ENCODE measurements around the gene RASD1.

The RASD1 gene

DNA sequence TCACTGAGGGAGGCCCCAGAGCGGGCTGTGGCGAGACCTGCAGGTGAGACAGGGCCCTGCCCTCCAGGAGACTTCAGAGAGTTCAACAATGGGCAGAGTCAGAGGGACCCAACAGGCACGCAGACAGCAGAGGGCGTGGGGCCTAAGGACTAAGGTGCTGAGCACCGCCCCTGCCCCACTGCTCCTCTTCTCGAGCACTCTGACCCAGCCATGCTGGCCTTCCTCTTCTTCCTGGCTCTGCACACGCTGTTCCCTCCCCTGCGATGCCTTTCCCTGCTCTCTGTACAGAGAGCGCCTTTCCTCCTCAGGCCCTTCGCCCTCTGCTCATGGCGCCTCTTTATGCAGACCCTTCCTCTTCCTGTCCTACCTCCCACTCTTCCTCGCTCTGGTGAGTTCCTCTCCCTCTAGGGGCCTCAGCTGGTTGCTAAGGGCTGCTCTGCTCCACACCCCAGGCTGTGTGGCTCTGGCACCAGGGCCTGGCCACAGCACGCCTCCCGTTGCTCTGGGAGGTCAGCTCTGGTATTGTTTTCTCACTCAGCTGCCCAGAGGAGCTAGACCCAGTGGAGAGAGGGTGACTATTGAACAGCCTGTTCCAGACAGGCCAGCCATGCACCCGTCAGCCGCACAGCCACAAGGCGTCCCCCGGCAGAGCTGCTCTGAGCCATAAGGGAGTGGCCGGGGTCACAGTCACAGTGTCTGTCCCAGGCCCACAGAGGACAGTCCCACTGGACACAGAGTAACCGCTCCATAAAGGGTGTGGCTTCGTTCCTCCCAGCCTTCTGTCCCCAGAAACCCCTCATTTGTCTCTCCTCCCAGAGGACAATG, 13.6 kb upstream of the RASD1 start:
- DNase-seq: no peak

DNA sequence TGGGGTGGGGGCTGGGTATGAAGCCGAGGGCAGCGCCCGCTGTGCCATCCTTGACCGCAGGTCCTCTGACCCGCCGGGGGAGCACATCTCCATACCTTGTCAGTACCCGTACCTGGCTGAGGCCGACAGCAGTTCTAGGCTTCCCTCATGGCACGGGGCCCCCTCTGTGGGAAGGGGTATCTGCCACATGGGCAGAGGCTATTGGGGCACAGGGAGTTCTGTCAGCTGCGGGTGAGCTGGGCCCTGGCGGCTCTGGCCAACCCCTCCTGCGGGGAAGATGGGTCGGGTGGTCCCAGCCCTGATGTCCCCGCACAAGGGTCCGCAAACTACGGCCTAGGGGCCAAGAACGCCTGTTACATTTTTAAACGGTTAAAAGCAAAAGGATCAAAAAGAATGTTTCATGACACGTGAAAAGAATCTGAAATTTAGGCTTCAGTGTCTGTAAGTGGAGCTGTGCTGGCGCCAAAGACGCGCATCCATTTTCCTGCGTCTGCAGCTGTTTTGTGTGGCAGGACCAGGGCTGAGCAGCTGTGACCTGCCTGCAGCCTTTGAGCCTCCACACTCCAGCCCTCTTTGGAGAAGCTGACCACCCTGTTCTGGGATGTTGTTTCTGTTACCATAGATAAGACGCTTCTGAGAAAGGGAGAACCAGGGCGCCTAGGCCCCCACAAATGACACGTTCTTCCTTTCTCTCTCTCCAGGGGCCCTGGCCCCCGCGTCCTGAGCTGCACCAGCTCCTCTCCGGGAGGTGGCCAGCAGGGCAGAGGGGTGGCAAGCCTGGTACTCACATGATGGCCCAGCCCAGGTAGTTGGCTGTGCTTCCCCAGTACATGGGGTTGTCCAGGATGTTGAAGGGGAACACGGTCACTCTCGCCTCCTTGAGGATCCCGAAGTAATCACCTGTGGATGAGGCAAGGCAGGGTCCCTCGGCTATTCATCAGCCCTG, 12.7 kb upstream of the RASD1 start:
- no peak for DNase-seq

DNA sequence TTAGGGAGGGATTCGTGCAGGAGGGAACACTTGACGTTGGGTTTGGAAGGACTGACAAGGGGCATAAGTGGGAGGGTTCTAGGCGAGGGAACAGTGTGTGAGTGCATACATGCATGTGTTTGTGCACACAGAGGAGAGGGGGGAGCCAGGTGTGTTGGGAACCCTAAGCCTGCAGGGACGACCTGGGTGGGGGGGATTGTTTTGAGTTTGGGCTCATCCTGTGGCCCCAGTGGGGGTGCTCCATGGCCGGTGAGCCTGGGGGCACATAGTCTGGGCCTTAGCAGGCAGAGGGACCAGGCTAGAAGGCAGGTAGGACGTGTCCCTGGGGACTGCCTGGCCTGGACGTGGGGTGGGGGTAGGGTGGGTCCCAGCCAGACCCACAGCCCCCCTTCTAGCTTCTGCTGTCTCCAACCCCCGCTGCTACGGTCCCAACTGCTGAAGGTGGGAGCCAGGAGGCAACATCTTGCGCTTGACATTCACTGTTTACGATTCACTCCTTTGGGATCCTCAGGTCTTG, 11.9 kb upstream of the RASD1 start:
- DNase-seq: no peak

DNA sequence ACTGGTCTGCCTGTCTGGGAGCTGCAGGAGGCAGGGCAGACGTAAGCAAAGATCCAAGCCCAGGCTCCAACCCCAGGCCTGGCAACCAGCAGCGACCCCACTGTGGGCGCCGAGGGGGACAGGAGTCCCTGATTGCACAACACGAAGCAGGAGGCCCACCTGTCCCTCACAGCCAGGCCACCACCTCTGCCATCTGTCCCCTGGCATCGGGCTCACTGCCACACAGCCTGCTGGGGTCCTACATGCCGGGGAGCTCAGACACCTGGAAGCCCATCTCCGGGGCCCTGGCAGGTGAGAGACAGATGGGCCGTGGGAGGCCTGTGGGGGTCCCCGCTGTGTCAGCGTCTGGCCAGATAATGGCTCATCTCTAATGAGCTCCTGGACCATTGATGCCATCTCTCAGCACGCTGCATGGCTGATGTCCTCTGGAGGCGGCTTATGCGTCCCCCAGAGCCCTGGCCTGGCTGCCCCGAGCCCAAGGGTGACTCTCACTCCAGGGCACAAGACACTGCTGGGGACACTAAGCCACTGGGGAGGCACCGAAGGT, 11.3 kb upstream of the RASD1 start:
- no peak for DNase-seq

DNA sequence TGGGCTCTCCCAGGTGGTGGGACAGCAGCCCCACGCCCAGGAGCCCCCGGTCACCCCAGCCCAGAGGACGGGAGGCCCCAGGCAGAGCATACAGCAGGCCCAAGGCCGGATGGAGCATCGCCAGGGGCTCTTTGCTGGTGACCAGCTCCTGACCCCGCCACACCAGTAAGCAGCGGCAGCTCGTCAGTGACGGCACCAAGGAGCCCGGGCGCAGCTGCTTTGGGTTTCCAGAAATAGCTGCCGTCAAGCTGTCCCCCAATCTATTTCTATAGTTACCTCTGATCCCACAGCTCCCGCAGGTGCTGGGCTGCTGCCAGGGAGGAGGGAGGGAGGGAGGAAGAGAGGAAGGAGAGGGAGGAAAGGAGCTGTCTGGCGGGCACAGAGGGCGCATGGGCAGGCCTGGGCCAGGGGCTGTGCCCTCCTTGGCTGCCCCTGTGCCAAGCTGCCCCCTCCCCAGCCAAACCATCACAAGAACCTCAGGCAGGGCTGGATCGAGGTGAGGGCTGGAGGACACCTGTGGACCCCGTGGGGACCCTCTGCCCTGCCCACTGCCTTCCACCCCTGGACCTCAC, 10.8 kb upstream of the RASD1 start:
- no peak for DNase-seq

DNA sequence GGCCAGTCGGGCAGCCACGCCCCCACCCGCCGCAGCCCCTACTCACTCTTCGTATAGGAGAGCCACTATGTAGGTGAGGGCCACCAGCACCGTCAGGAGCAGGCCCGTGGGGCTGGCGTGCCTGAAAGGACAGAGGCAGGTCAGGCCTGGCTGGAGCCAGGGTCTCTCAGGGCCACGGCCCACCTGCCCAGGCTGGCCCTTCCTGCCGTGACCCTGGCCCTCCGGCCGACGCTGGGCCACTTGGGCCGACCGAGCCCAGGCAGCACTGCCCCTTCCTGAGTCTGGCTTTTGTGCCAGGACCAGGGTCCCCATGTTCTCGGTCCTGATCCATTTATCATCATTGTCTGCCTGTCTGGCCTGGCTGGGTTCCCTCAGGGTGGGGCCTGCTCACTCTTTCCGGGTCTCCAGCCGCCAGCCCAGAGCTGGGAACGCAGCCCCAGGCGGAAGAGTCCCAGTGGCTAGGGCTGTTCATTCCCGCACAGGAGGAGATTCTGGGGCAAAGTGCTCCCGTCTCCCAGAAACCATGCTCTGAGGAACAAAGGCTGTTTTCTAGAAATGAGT, 10.1 kb upstream of the RASD1 start:
- no peak for DNase-seq

DNA sequence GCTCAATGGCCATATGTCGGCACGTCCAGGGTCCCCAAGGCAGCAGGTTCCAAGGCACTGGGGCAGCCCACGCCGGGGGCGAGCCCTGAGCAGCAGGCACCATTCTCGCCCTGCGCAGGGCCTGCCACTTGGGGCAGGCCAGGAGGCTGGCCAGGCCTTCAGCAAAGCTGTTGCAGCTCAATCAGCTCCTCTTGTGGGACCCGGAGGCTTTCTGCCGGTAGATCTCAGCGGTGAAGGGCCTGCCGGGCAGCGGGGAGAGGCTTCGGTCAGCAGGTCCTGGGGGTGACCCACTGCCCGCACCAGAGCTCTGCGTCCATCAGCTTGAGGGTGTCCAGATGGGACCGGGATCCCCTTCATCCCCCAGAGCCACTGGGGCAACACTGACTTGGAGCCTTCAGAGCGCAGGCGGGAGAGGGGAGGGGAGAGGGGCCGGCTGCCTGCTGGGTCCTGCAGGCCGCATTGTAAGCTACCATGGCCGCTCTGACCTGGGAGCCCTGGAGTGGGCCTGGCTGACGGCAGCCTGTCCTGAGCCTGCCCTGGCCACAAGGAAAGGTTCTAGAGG, 9.5 kb upstream of the RASD1 start:
- DNase-seq: no peak

DNA sequence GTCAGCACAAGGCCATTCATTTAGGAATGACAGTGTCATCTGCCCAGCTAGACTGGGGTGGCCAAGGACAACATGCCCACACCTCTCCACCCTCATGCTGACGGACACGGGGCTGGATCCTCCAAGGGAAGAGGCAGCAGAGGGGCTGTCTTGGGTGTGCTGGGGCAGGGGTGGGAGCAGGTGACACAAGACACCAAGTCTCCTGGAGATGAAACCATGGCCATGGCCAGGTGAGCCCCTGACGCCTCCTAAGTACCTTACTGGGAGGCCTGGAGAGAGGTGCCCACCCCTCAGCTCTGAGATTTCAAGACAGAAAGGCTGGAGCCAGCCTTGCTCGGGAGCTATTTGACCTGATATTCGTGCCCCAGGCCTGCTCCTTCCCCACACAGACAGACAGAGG, 9.0 kb upstream of the RASD1 start:
- no peak for DNase-seq

DNA sequence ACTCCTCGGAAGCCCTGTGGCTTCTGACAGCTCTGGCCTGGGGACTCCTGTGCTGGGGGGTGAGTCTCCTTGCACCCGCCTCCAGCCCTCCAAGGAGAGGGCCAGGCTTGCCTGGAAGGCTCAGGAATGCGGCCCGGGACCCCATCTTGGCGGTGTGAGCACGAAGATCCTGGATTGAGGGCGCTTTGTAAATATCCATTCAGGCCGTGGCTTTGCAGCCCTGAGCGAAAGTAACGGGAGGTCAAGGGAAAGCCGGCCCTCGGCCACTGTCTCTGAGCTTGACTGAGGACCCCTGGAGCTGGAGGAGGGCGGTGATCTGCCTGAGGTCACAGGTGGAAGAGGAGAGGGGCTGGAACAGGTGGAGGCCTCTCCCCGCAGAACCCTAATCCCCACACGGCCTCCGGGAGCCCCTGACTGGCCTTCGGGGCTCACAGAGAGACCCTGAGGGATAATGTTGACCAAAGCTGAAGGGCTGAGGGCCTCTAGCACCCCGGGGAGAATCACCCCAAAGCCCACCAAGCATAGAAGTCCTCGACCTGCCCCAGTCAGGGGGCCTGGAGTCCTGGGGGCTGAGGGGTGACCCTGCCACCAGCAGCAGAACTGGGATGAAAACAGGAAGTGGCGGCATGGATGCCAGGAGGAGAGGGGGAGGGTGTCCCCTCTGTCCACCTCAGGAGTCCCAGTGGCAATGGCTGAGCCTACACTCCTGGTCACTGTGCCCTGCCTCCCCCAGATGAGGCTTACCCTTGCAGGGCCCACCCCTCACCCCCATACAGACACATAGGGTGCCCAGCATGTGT, 8.3 kb upstream of the RASD1 start:
- no peak for DNase-seq

DNA sequence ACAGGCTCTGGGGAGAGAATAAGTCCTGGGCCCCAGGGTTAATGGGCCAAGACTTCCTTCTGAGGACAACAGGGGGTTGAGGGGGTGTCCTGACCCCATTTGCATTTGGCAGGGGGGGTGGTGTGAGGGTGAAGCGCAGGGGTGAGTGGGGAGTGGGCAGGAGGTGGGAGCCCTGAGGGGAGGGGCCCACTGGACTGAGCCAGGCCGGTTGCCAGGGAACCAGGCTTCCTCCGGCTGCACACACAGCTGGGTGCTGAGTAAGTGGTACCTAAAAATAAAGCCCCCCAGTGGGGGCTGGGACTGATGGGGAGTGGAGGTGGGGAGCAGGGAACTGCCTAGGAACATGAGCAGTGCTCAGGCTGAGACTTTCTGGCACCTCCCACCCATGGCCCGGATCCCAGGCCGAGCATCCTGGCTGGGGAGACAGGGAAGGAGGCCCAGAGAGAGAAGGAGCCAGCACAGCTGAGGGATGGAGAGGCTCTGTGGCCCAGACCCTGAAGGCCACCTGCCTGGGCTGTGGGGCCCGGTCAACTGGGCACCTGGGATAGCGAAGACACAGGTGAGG, 7.5 kb upstream of the RASD1 start:
- no peak for DNase-seq

DNA sequence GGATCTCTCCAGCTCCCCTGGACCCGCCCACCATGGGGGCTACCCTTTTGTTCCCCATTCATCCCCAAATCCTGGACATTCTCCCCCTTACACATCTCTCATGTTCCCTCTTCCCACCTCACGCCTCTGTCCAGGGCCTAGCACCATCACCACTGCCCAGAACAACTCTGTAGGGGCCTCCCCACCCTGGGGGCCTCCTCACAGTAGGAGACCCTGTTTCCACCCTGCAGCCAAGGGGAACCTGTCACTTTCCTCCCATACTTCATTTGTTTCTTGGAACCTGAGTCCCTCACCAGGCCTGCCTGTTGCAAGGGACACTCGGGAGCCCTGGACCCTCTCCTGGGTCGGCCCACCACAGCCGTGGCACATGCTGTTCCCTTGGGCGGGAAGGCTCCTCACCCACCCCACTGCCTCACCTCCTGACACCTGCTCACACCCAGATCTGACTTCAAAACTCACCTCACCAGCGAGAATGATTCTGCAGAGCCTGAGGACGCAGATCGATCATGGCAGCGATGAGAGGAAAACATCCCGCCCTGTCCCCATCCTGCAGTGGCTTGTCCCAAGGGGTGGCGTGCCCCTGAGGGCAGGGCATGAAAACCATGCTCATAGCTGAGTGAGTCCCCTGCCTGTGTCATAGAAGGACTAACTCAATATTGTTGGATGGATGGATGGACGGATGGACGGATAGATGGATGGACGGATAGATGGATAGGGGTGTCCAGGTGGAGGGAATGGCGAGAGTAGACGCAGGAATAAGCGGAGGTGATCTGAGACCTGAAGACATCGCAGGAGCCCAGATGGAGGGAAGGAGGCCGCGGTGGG, 6.8 kb upstream of the RASD1 start:
- no peak for DNase-seq

DNA sequence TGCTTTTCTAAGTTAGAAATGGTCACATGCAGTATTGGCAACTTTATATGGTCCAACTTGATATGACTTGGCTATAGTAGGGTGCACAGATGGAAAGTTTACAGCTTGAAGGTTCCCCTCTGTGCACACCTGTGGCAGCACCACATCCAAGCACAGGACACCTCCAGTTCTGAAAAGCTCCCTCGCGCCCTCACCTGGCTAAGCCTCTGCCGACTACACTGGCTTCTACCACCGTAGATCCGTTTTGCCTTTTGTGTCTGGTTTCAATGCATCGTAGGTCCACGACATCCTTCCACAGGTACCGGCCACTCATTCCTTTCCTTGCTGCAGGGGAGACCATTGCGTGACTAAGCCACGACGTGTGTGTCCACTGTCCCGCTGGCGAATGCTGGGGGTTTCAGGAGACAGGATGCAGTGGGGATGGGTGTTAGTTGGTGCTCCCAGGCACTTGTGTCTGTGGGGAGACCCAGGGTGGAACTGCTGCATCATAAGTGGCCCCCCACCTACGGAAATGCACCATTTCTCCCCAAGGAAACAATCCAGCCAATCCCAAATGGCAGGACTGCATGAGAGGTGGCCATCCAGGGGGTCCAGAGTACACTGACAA, 4.9 kb upstream of the RASD1 start:
- no peak for DNase-seq

DNA sequence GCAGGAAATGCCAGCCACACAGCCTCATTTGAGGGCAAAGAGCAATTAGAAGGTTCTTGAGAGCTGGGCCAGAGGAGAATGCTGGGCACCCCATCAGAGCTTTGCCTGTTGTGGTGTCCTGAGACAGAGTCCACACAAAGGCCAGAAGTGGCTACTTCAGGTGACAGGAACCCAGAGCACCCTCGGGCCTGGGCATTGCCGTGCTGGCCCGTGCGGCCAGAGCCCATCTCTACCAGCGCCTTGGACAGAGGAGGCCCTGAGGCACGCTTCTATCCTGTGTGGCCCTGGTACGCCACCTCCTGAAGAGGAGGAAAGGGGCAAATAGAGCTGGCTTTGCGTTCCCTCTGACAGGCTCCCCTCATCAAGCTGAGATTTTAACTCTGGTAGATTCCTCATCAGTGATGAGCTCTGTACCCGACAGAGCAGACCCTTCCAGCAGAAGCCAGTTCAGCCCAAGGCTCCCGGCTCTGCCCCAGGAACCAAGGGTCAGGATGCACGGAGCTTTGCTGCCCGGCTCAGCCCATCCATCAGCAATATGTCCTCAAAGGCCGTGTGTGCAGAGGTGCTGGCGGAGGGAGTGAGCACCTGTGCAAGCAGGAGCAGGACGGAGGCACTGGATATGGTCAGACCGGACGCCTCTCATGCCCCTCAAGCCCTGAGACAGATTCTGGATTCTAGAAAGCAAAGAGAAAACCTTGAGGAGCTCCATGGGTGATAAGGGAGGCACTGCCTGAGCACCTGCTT, 3.4 kb upstream of the RASD1 start:
- no peak for DNase-seq

DNA sequence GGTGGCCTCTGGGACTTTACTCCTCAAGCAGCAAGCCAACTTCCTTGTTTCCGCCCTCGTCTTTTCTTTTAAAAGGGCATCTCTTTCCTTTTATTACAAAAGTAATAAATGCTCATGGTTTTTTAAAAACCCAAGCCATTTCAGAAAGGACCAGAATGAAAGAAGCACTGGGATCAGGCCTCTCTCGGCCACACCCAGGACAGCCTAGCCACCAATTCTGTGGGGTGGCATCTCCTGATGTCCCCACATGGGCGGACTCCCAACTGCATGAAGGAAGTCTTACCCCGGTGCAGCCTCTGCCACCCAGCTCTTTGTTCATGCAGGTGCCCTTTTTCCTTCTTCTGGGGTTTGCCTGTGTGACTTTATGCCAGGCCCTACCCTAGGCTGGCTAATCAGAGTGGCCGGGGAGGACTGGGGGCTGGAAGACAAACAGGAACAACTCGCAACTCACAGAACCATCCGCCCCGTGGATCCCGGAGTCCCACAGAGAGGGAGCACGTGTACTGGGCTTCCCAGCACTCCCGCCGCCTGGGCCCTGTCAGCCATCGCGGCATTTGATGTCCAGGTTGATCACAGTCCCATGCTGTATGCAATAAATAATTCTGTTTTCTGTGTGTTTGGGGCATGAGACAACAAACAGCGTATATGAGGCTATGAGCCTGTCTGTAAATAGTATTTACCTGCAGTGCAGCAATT, 2.6 kb upstream of the RASD1 start:
- DNase-seq: no peak

DNA sequence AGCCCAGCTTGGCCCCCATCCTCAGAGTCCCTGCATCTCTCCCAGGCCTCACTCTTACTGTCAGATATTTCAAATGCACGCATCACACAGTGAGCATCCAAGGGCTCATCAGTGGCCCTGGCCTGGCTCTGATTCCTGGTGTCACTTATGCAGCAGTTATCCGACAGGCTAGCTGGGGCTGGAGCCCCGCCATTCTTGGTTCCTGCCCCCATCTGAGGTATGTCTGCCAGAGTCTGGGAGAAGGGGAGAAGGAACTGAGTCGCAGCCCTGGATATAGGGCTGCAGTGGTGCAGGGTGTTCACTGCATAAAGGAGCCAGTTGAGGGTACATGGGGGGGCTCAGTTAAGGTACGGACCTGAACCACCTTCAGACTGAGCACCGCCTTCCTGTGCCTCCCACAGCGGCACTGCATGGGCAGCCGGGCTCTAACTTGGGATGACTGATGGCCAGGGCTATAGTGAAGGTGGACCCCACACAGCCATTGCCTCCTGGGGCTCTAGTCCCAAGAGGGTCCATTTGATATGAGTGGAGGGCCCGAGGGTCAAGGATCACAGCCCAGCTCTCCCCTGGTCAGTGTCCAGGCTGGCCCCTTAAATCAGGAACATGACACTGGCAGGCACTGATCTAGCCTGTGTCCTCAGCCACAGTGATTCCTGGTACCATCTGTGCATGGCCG, 1.8 kb upstream of the RASD1 start:
- DNase-seq: no peak

DNA sequence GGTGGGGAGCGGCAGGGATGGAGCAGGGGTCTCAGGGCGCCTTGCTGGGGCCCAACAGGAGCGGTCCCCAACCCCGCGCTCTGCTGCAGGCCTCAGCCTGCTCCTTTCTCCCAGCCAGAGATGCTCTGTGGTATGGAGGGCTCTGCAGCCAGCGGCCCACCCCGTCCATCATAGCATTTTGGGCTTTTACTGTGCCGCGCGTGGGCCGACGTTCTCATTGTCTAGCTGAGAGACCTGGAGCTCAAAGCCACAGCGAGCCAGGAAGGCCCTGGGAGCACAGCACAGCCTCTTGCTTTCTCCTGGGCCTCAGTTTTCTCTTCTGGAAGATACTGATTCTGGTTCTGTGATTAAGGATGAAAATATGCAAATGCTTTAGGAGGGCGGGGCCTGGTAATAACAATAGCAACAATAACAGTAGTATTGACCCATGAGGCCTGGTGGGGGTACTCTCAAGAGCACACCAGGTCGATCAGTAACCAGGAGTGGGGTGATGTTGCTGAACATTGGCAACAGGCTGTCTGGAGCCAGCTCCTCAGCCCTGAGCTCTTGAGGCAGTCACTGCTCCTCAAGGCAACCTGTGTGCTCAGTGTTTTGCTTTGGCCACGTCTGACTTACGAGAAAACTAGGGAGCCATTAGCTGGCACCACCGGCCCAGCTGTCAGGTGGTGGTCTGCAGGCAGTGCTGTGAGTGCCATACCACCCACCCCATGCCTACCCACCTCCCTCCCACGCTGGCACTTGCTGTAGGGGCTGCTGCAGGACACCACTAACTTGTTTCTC, 1.1 kb upstream of the RASD1 start:
- no peak for DNase-seq
